GM18858 (cell line): ENCODE results near the gene MMP7.
A peak's percentile ranks its signal among the peaks of the same experiment; 100 is the strongest.

ENCODE experiments used
- ATAC-seq: cut with Tn5 transposase; IDR thresholded peaks from one replicate; pipeline ENCODE4 v1.9.1; 2021; ENCODE audit not compliant: unreplicated experiment

The MMP7 gene

GRCh38 chr11:102495161-102496042, 35.1 kb downstream of the MMP7 start:
- peak; percentile 88 for ATAC-seq

- ATAC-seq = no peak
Observed at GRCh38 chr11:102494216-102494615, 36.3 kb downstream of the MMP7 start.

- no peak for ATAC-seq
Observed at GRCh38 chr11:102493524-102493923, 37.0 kb downstream of the MMP7 start.

GRCh38 chr11:102491969-102492368, 38.6 kb downstream of the MMP7 start:
- ATAC-seq = no peak

GRCh38 chr11:102489186-102490145, 41.1 kb downstream of the MMP7 start:
- no peak for ATAC-seq

GRCh38 chr11:102488208-102488607, 42.3 kb downstream of the MMP7 start:
- ATAC-seq = peak; percentile 93

- ATAC-seq = no peak
Observed at GRCh38 chr11:102487214-102487613, 43.3 kb downstream of the MMP7 start.

- ATAC-seq = no peak
Observed at GRCh38 chr11:102486584-102486983, 44.0 kb downstream of the MMP7 start.

GRCh38 chr11:102485095-102485722, 45.3 kb downstream of the MMP7 start:
- ATAC-seq = no peak

- ATAC-seq = no peak
Observed at GRCh38 chr11:102482433-102482832, 48.1 kb downstream of the MMP7 start.

- ATAC-seq = no peak
Observed at GRCh38 chr11:102479733-102480132, 50.8 kb downstream of the MMP7 start.

GRCh38 chr11:102478673-102479299, 51.8 kb downstream of the MMP7 start:
- ATAC-seq = no peak

GRCh38 chr11:102476812-102477211, 53.7 kb downstream of the MMP7 start:
- ATAC-seq = peak; percentile 30

- ATAC-seq = no peak
Observed at GRCh38 chr11:102476069-102476468, 54.5 kb downstream of the MMP7 start.

- ATAC-seq = no peak
Observed at GRCh38 chr11:102473543-102473942, 57.0 kb downstream of the MMP7 start.

GRCh38 chr11:102472127-102472526, 58.4 kb downstream of the MMP7 start:
- ATAC-seq = no peak

GRCh38 chr11:102471474-102471873, 59.1 kb downstream of the MMP7 start:
- no peak for ATAC-seq
